ENCODE results near the gene FYB1.

Gene FYB1

DNA sequence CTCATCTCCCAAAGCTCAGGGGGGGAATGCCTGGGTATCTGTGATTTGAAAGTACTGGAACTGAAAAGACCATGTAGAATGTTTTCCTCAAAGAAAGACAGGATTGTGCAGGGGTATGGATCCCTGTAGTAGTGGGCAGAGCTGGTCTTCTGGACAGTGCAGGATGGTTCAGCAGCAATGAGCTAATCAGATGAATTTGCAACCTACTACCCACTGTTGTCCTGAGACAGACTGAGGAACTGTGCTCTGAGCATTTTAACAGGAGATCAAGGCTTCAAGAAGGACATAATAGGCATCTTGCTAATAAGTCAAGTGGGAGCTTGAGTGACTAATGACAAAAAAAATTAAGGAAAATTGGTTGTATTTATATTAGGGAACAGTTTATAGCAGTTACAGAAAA, 61.7 kb downstream of the FYB1 start:
- H3K36me3 ChIP-seq: no peaks in the 10 kb centered on the region
- TF ChIP-seq, protein P1, sequence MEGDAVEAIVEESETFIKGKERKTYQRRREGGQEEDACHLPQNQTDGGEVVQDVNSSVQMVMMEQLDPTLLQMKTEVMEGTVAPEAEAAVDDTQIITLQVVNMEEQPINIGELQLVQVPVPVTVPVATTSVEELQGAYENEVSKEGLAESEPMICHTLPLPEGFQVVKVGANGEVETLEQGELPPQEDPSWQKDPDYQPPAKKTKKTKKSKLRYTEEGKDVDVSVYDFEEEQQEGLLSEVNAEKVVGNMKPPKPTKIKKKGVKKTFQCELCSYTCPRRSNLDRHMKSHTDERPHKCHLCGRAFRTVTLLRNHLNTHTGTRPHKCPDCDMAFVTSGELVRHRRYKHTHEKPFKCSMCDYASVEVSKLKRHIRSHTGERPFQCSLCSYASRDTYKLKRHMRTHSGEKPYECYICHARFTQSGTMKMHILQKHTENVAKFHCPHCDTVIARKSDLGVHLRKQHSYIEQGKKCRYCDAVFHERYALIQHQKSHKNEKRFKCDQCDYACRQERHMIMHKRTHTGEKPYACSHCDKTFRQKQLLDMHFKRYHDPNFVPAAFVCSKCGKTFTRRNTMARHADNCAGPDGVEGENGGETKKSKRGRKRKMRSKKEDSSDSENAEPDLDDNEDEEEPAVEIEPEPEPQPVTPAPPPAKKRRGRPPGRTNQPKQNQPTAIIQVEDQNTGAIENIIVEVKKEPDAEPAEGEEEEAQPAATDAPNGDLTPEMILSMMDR (IDR thresholded peaks at IDR 0.05; ENCODE audit: low read depth, low read length): no peak
- peaks cover 9% of the 10 kb centered on the region for H3K27me3 ChIP-seq
- no peak for DNase-seq
- no peaks in the 10 kb centered on the region for H3K9me3 ChIP-seq
- H3K4me3 ChIP-seq (ENCODE audit: low read depth, low read length): no peak overlapping the region
- no peaks in the 10 kb centered on the region for H3K4me1 ChIP-seq

DNA sequence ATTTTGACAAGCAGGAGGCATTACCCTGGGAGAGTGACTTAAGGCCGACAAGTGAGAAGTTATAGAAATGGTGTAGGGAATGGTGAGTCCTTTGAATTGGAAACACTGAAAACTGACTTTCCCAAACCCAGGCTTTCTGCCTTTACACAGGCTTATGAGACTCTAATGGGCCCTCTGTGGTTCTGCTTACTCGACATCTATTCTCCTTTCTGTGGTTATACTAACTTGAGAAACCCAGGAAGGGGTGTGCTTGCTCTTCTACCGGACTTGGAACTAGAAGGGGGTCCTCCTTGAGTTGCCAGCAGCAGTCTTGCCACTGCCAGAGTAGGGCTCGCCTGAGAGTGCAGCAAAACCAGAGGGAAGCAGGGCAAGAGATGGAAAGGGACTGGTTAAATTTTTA, 63.3 kb downstream of the FYB1 start:
- Histone ChIP-seq H3K27me3 (peaks cover 9% of the 10 kb centered on the region), H3K4me3 (ENCODE audit: low read depth, low read length) (no peak overlapping the region), H3K4me1 (no peaks in the 10 kb centered on the region), H3K36me3 (no peaks in the 10 kb centered on the region), H3K9me3 (no peaks in the 10 kb centered on the region)
- DNase-seq: no peak
- TF ChIP-seq, protein P1 (IDR thresholded peaks at IDR 0.05; ENCODE audit: low read depth, low read length): no peak

DNA sequence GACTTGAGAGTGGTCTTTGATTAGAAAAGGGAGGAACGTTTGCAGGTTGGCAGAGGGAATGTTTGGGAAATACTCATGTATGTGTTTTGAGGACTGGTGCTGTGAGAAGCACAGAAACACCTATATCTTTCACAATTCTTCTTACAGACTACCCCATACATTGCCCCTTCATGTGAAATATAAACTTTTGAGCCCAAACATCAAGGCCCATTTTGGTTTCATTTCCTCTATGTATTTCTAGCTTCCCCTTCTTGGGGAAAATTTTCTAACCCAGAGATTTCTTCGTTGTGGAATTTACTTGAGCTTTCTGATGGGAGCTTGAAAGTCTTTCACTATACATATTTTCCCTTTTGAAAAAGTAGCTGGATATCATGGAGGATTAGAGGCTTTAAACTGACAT, 67.6 kb downstream of the FYB1 start:
- Histone ChIP-seq H3K36me3 (no peaks in the 10 kb centered on the region), H3K9me3 (no peaks in the 10 kb centered on the region; the same call in 1 of the 2 replicates), H3K4me3 (ENCODE audit: low read depth, low read length) (no peak overlapping the region), H3K27me3 (peaks cover 3% of the 10 kb centered on the region; the same call in 1 of the 2 replicates), H3K4me1 (no peaks in the 10 kb centered on the region)
- TF ChIP-seq, protein P1 (IDR thresholded peaks at IDR 0.05; ENCODE audit: low read depth, low read length): no peak
- no peak for DNase-seq

DNA sequence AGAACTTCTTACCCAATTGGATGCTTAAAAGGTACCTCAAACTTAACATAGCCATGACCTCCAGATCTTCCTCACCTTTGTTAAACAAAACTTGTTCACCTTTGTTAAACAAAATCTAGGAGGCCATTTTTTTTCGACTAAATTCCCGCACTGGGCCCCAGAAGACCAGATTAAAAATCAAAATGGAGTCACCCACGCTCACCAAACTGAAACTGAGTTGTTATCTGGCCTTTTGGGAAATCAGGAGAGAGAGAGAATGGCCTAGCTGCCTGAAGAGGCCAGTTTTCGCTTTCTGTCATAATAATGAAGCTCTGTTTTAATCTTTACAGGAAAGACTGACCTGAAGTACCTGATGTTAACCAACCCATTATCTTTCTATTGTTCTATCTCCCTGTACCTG, 69.4 kb downstream of the FYB1 start:
- TF ChIP-seq, protein P1 (IDR thresholded peaks at IDR 0.05; ENCODE audit: low read depth, low read length): no peak
- Histone ChIP-seq H3K36me3 (no peaks in the 10 kb centered on the region), H3K4me1 (no peaks in the 10 kb centered on the region), H3K4me3 (ENCODE audit: low read depth, low read length) (no peak overlapping the region), H3K9me3 (no peaks in the 10 kb centered on the region; the same call in 1 of the 2 replicates), H3K27me3 (peaks cover 1% of the 10 kb centered on the region; the same call in 1 of the 2 replicates)
- DNase-seq: no peak

DNA sequence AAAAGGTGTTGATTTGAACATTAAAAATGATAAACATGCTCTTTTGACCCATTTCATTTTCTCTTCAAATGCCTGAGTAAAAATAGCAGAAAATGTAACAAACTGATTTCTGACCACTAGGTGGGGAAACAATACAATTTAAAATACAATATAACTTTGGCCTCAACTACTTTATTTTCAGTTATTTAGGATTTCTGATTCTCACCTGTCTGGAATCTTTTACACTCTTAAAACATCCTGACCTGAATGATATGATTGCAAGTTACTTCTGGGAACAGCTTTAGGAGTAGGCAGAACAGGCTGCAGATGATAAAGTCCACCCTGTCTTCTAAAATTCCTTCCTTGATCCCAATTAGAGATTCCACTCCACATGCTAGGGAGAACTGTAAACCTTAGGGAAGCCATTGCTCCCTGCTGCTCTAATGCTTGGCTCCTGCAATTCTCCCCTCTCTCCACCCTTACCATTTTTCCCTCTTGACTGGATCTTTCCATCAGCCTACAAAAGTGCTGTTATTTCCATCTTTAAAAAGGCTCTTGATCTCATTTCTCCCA, 70.3 kb downstream of the FYB1 start:
- TF ChIP-seq, protein P1 (IDR thresholded peaks at IDR 0.05; ENCODE audit: low read depth, low read length): peak; percentile 19; the same call in 1 of the 2 replicates
- Histone ChIP-seq H3K36me3 (no peaks in the 10 kb centered on the region), H3K27me3 (0 out of 2 replicates have a peak, but pooled peaks cover 7% of the 10 kb centered on the region), H3K9me3 (no peaks in the 10 kb centered on the region; the same call in 1 of the 2 replicates), H3K4me1 (no peaks in the 10 kb centered on the region), H3K4me3 (ENCODE audit: low read depth, low read length) (no peak overlapping the region)
- DNase-seq: no peak

DNA sequence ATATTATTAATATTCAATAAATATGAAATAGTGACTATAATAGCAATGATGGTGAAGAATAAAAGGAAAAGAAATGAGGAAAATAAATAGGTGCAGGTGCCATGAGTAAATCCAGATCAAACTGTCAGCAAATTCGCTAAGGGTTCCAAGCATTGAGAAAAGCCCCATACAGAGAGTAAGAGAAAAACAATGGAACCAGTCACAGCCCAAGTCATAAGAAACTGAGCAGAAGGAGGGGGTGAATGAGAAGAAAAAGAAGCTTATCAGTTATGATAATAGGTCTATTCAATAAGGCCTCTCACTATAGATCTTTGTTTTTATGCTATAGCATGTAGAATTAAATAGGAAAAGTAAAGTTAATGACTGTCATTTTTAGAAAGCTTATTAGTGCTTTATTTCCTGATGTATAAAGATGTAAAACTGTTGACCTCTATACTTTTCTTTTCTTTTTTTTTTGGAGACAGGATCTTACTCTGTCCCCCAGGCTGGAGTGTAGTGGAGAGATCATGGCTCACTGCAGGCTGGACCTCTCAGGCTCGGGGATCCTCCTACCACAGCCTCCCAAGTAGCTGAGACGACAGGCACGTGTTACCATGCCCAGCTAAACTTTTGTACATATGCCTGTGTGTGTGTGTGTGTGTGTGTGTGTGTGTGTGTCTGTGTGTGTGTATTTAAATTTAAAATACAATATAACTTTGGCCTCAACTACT, 72.4 kb downstream of the FYB1 start:
- Histone ChIP-seq H3K4me3 (ENCODE audit: low read depth, low read length) (no peak overlapping the region), H3K9me3 (no peaks in the 10 kb centered on the region; the same call in 1 of the 2 replicates), H3K4me1 (no peaks in the 10 kb centered on the region), H3K36me3 (no peaks in the 10 kb centered on the region), H3K27me3 (peaks cover 25% of the 10 kb centered on the region)
- DNase-seq: no peak
- TF ChIP-seq, protein P1 (IDR thresholded peaks at IDR 0.05; ENCODE audit: low read depth, low read length): no peak
